GM11168 (cell line): ENCODE results near the gene GALNT9.

Experiments used
- in situ Hi-C: fragments of 300-500 bp; cut with MboI; formaldehyde crosslinking; loops from one replicate; pipeline ENCODE4 v1.12.0; 2022; ENCODE audit warnings: low sequenced_read_pairs; ENCODE audit not compliant: unreplicated experiment

Gene GALNT9

DNA sequence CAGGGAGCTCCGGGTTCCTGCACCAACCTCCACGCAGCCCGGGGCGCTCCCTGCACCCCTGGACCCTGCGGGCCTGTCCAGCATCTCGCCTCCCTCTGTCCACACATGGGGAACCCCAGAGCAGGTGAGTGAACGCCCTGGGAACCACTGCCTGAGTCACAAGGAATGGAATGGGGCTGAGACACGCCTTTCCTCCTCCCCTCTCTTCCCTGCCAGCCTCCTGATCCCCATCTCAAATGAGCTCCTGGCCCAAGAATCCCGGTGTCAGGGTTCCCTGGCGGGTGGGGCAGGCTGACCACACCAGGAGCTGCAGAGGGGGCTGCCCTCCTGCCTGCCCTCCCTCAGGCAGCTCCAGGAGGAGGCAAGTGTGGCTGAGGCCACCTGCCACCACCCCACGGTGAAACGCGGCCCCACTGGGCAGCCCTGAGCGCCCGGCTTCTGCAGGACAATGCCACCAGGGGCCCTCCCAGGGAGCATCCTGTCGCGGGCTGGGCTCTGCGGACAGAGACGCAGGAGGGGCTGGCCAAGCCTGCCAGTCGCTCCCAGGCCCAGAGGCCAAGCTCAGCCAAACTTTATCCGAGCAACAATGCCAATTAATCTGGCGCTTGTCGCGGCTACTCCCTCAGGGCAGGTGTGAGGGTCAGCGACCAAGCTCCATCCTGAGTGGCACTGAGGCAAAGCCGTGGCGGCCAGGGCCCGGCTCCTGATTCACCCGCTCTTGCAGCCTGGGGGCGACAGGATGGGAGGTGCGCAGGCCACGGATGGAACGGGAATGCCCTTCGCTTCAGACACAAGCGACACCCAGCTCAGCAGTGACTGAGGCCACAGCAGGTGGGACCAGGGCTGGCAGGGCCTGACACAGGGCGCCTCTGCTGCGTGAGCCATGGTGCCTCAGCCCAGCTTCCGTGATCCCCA, 44.3 kb downstream of the GALNT9 start:
- in situ Hi-C loops, result no loop called here

DNA sequence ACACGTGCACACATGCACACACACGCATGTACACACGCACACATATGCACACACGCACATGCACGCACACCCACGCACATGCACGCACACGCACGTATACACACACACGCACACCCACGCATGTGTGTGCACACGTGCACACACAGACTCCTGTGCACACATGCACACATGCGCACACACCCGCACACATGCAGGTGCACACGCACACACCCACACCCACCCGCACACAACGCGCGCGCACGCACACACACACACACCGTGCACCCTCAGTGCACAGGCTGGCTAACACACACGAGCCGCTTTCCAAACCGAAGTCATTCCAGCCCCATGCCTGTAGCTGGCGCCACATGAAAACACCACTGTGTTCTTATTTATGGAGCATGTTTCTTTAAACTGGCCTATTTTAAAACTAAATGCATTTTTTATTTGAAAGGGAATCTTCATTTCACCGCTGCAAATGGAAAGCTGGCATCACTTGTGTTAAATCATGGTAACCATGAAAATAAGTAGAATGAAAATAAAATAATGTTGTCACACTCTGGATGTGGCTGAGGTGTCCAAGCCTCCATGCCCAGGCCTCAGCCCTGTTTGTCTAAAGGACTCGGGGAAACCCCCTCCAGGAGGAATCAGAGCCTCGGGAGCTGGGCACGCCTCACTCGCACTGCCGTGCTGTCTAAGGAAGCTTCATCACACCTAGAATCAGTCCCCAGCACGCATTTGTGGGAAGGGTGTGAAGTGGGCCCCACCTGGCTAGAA, 45.1 kb downstream of the GALNT9 start:
- in situ Hi-C loops, result no loop called here

DNA sequence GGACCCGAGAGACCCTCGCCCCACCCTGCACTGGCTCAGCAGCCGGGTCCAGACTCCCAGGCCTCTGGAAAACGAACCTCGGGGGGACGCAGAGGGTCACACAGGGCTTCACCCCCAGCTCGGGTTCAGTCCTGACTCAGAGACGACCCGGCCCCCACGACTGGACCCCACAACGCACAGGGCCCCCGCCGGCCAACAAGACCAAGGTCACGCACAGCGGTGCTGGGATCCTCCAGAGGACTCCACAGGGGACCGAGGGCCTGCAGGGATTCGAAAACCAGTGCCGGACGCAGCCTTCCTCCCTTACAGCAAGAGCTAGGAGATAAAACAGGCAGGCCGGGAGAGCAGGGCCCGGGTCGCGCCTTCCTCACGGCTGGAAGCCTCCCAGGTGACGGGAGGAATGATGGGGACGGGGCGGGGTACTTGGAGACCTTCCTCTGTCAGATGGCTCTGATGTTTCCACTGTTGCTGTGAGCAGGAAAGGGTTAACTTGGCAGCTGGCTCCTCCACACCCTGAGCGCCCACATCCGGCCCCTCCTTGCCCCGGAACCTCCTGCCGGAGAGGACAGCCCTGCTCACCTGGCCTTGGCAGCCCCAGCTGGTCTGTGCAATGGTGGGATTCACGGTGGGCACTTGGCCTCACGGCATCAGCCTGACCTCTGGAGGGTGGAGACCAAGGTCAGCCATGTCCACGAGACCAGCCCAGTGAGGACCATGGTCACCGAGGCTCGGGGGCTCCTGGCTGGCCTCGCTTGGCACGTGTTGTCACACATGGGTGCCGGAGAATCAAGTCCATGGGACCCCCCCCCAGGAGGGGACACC, 46.2 kb downstream of the GALNT9 start:
- in situ Hi-C loops, result no loop called here

DNA sequence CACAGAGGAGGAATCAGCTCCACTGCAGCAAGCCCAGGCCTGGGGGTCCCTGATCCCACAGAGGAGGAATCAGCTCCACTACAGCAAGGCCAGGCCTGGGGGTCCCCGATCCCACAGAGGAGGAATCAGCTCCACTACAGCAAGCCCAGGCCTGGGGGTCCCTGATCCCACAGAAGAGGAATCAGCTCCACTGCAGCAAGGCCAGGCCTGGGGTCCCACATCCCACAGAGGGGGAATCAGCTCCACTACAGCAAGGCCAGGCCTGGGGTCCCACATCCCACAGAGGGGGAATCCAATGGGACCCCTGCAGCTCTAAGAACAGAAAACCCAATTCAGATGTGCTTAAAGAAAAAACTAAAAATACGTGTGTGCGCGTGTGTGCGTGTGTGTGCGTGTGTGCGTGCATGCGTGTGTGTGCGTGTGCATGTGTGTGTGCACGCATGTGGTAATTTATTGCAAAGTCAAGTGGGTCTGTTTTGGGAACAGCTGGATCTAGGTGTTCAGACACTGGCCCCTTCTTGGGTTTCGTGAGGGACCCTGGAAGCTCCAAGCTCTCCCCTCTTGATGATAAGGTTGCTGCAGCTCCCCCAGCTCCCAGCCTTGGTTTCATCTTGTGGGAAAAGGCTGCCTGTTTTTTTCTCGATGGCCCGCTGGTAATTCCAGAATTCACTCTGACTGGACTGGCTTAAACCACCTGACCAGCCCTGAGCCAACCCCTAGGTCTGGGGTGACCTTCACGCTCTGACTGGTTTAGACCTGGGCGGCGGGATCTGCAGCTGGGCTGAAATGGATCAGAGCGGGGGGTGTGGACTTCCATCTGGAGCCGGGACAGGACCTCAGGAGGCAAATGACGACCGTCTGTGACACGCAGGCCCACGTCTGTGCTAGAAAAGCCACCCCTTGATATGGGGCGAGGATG, 47.1 kb downstream of the GALNT9 start:
- in situ Hi-C loops, result no loop called here

DNA sequence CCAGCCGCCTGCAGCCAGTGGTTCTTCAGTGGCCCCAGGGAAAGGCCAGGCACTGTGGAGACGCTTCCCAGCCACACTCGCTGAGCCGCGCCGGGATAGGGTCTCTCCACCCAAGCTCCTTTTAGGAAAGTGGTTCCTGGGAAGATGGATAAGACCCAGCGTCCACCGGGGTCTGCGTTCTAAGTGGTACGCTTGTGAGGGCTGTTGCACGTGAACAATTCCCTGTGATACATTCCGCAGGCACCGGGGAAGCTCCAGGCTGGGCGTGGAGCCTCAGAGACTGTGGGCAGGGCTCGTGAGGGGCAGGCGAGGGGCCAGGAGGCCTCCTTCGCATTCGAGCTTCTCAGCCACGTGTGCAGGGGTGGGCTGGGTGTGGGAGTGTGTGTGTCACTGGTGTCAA, 48.4 kb downstream of the GALNT9 start:
- in situ Hi-C loops, result no loop called here

DNA sequence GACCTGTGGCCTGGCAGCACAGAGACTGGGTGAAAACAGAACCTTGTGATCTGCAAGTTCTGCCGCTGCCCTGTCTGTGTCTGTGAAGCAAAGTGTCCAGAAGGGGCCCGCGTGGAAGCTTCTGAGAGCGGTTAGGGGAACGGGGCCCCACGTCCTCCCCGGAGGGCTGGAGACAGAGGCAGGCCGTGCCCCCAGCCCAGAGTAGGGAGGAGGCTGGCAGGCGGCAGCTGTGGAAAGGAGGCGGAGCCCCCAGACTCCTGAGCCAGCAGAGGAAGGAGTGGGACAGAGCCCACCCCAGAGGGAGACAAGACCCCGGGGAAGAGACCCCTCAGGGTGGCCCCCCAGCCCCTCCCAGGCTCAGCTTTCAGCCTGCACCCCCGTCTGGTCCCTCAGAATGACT, 49.0 kb downstream of the GALNT9 start:
- in situ Hi-C loops, result no loop called here

DNA sequence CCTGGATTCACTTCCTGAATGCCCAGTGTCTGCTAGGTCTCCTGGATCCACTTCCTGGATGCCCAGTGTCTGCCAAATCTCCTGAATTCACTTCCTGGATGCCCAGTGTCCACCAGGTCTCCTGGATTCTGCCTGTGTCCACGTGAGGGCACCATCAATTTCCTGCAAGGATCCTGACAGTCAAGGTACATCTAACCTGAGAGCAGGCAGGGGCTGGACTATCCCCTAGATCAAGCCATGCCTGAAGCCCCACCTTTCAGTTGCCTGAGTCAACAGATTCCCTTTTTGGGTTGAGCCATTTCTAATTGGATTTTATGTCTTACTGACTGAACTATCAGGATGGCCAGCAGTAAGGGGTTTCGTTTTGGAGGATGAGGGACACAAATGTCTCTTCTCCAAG, 49.5 kb downstream of the GALNT9 start:
- in situ Hi-C loops, result no loop called here

DNA sequence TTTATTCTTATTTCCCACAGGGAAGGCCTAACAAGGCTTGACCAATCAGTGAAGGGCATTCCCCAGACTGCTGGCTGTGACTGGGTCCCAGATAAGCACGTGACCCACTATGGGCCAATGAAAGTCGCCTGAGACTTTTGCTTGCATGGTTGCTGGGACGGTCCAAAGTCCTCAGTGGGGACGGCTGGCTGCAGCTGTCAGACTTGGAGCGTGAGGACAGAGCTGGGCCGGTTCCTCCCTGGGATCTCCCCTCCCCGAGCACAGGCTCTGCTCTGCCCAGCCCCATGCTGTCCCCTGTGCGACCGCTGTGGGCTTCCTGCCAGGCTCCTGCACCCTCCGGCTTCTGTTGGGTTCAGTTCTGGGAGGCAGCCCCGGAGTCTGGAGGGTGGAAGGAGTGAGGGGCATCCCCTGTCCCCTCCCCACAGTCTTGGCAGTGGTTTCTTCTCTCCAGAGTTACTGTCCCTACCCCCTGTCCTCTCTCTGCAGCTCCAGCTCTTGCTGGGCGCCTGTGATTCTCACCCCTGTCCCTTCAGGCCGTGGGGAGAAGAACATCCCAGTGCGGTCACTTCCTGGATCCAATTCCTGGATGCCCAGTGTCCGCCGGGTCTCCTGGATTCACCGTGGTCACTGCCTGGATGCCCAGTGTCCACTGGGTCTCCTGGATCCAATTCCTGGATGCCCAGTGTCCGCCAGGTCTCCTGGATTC, 50.1 kb downstream of the GALNT9 start:
- in situ Hi-C loops, result no loop called here

DNA sequence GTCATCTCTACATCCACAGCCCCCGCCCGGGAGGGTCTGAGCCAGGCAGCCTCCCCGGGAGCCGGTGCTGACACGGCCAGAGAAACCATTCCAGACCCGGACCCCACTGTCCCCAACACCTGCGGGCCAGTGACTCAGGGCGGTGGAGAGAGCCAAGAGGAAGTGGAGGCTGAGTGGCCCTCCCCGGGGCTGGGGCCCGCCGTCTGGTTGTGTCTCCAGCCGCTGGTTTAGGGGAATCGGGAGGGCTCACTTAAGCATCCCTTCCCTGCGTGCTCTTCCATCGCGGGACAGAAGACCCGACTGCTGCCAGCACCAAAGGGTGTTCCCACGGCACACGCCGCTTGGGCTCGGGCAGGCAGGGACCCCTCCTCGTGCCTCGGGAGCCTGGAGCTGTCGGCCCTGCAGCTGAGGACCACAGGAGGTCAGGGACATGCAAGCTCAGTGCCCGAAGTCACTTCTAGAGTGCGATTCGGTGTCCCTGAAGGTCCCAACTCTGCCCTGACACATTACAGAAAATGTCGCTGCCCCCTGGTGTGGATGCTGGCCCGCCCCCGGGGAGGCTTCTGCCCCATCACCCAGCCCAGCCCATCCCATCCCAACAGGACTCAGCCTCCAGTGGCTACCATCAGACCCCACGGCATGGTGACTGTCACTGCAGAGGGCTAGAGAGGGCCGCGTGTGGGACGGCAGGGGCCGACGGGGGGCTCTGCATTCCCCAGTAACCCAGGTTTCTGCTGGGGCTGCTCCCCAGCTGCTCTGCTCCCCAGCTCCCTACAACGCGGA, 50.8 kb downstream of the GALNT9 start:
- in situ Hi-C loops, result no loop called here

DNA sequence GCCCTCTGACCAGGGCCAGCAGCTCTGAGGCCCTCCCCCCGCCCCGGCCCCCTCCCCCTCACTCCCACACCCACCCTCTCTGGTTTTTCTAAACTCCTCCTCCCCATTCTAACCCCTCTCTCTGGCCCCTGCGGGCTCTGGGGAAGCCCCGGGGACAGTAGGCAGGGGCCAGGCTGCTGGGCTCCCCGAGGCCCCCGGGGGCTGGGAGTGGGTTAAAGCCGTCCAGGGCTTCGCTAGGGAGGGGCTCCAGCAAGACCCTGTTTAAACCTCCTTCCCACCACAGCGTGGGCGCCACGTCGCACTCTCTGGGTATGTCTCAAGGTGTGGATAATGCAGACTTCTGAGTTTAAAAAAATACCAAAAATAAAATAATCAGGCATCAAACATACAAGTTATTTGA, 51.4 kb downstream of the GALNT9 start:
- in situ Hi-C loops, result no loop called here

DNA sequence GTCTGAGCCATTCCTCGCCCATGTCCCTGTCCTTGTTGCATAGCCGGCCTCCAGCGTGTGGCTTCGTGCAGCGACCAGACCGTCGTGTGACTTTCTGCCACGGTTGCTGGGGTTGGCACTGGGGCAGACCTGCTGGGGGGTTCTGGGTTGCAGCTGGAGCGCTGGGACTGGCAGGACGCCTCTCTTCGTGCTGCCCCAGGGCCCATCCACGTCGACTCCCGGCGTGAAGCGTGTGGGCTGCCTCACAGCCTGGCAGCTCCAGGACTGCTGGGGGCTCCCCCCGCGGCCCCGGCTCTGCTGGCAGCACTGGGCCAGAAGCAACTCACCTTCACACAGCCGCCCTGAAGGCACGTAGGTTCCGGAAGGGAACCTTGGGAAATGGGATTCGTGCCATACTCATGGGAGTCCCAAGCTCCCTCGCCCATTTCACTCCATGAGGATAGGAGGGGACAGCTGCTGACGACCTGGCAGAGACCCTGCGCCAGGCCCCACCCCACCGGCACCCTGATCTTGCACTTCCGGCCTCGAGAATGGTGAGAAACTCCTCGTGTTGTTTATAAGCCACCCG, 51.9 kb downstream of the GALNT9 start:
- in situ Hi-C loops, result no loop called here

DNA sequence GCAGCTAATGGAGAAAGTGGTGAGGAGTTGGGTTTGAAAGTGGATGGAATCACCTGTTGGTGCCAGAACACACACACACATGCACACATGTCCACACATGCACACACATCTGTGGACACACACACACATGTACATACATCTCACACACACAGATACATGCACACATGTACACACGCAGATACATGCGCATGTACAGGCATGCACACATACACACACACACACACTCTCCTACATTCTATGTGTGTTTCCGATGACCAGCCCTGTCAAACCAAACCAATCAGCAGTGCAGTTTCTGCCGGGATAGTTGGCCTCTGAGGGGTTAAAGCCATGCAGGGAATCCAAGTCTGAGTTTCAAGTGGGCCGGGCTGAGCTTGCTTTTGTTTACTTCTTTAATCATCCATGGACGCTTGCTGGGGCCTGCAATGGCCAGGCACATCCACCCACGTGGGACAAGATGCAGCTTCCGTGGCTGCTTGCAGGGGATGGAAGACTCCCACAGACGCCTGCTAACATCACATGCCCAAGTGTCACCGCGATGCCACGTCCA, 52.5 kb downstream of the GALNT9 start:
- in situ Hi-C loops, result no loop called here

DNA sequence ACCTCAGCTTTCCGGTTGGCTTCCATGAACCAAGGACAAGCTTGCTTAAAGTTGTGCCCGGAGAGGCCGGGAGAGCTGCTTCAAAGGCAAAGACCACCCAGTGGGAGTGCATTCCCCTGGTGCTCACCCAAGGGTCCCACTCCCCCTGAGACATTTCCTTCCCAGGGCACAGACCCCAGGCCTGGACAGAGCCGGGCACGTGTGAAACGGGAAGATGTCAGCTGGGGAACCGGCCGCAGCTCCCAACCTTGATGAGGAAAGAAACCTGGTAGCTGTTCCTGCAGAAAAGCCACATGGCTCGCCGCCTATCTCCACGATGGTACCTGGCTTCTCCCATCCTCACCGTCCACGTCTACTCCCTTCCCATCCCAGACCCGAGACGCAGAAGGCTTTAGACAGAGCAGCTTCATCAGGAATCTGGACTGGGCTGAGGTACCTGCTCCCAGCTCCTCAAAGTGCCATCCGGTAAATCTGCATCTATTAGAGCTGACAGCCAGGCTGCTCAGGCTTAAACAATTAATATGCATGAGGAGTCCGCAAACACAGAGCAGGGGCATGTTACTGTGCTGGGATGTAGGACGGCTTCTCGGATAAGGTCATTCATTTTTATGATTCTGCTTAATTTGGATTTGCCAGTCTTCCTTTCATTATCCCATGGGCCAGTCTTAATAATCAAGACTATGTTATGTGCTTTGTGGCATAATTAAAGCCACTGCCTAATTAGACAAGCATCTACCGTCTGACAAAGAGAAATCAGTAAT, 53.1 kb downstream of the GALNT9 start:
- in situ Hi-C loops, result no loop called here

DNA sequence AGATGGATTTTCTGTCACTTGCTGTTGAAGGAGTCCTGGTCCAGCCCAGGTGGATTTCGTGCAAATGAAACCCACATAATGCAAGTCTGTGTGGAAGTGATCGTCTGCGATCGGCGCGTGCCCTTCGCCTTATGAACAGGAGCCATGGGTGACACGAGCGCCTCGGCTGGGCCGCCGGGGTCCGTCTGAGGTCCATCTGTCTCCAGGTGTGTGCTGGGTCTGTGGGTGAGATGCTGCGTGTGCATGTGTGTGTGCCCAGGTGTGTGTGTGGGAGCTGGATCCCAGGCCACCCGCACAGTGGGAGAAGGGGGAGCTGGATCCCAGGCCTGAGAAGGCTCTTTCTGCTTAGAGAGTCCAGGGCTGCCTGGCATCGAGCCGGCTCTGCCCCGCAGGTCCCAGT, 53.8 kb downstream of the GALNT9 start:
- in situ Hi-C loops, result no loop called here

DNA sequence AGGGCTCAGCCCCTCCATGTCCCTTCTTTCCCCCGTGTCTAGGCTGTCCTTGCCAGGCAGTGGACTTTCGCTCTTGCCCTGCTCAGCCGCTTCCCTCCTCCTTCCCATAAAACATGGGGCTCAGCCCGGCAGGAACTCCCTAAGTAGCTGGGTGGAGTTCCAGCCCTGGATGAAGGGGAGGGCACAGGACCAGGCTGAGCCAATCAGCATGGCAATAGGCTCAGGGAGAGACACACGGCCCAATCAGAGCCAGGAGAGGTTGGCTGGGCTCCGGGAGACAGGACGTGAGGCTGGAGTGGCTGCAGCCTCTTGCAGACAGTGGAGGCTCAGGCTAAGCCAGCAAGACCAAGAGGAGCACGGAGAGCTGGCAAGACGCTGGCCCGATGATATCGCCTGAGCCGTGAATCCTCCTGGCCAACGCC, 54.3 kb downstream of the GALNT9 start:
- in situ Hi-C loops, result no loop called here

DNA sequence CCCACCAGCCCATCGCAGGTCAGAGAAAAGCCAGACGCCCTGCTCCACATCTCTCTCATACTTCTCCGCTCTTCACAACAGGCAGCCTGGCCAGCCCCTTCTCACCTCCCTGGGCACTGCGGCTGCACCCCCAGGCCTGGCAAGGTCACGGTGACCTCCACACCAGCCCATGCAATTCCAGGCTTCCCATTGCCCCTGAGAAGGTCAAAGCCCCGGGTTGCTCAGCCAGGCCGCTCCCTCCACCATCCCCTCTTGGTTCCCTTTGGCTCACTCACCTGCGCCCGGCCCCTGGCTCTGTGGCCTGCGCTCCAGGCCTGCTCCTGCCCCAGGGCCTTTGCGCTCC, 55.4 kb downstream of the GALNT9 start:
- in situ Hi-C loops, result no loop called here

DNA sequence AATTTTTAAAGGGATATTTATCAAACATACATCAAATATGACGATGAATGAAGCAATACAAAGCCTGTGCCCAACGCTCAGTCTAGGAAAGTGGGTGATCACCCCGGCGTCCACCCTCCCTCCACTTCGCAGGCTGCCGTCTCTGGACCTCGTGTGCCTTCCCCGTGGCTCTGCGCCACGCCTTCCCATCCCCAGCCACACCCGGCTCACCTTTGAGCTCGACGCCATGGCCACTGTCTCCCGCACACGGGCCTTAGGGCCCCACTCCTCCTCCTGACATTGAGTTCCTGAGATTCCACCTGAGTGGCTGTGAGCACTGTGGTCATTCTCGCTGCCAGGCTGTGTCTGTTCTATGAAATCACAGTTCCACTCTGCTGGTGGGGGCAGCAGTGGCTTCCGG, 56.7 kb downstream of the GALNT9 start:
- in situ Hi-C loops, result no loop called here
